NOMO-1 treated with dmso at 0.1 percent for 144 hours (cell line): ENCODE measurements around the gene GPR89A.
"Not testable (repeated sequence)": the region's sequence is repeated elsewhere in the genome, so short reads cannot be mapped to it uniquely, and the experiment has no call there.

Experiments
- DNase-seq: peaks from one replicate; lab custom pipeline; 2025; ENCODE audit not compliant: unreplicated experiment; lab: John Stamatoyannopoulos, UW

Gene GPR89A

DNA sequence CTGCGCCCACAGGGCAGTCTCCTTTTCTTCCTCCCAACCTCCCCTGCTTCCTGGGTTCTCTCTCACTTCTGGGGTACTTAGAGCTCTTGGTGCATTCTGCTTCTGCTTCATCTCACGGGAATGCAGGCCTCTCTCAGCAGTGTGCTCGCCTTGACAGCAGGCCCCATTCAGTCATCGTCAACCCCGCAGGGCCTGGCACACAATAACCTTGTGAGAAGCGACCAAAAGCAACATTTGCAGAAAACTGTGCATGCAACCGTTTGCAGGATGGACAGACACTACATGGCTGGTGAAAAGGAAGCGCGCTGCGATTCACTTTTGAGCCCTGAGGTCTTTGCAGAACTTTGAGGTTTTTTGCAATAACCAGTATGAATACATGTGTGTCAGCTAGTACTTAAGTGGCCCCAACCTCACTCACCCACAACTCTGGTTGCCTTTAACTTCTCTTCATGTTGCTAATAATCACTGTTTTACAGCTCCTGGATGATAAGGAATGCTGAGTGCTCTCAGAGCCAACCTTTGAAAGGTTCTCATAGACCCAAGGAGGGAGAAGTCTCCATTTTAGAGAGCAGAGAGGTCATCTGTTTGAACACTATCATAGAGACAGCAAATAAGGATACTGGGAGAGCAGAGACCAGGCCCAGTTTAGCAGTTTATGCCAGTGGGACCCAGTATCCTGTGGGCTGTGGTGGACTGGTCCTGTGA is 109.0 kb downstream of the GPR89A start:
- peak; percentile 21 for DNase-seq

DNA sequence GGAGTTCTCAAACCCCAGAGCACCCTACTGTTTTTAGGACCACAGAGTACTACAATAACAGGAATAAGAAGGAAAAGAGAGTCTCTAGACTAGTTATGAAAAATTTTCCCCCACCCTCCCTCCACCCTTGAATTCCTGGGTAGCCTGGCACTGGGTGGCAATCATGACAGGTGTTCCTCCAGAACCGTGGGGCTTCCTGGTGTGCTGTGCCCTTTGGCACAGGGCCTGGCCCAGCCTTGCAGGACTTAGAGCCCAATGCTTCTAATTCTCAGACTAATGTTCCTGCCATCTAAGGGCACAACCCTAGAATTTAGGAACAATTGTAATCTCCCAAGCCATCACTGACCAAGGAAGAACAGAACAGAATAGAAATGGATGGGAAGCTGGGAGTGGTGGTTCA is 110.0 kb downstream of the GPR89A start:
- no peak for DNase-seq

DNA sequence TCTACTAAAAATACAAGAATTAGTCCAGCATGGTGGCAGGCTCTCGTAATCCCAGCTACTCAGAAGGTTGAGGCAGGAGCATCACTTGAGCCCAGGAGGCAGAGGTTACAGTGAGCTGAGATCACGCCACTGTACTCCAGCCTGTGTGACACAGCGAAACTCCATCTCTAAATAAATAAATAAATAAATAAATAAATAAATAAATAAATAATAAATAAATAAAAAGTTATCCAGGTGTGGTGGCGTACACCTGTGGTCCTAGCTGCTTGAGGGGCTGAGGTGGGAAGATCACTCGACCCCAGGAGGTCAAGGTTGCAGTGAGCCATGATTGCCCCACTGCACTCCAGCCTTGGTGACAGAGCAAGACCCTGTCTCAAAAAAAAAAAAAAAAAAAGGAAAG is 110.7 kb downstream of the GPR89A start:
- DNase-seq: not testable (repeated sequence)

DNA sequence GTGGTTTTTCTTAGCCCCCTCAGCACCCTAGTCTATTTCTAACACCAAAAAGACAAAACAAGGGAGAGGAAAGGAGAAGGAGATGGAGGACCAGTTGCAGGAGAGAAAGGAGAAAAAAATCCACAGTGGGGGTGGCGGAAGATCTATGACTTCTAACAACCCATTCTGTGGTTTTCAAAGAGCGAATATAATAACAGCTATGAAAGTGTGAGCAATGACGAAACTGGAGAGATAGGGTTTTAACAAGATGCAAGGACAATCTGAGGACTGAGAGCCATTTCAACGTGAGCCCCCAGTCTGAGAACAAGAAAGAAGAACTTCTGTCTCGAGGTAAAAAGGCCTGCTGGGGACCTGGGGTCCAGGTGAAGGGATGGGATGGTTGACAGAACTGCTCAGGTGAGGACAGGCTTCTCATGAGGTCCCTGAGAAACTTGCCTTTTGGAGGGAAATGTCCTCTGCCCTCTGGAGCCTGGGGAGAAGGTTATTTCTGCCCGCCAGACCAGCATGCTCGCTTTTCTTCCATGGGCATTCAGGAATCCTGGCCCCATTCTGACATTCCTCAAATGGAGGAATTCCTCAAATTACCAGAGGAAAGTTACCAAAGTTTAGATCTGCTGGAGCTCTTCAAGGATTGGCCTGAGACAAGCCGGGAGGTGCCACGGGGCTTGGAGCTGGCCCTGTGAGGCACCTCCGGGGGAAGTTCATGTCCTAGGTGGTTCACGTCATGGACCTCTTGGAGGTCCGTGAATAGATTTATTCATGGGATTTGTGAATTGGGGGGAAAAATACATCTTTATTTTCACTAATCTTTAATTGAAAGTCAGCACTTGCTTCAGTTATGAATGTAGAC is 111.7 kb downstream of the GPR89A start, which contains the start of gene CD160:
Gene CD160, plus strand, starts transcription at position 270 of the 850 bp plus-strand sequence. CDS start 8,829 bp downstream, outside the sequence.
- no peak for DNase-seq
